NCI-H524 treated with DMSO at 0.1 percent for 48 hours (cell line): ENCODE data around the gene CLCA2.
"Not testable (repeated sequence)": the region's sequence is repeated elsewhere in the genome, so short reads cannot be mapped to it uniquely, and the experiment has no call there.

Experiments
- DNase-seq: peaks from one replicate; lab custom pipeline; 2025; lab: John Stamatoyannopoulos, UW

CLCA2 gene

DNA sequence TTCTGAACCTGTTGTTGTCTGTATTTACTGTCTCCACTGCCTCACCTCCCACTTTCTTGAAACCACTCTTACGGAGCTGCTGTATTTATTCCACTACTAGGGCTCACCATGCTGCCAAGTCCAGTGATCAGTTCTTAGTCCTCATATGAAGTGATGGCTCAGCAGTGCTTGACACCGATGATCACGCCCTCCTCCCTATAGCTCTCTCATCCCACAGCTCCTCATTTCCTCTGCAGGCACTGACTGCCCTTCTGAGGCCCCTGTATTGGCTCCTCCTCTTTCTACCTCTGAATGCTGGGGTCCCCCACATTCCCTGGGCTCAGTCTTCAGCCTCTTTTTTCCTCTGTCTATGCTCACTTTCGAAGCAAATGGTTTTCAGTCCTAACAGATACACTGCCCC is 48.2 kb downstream of the CLCA2 start:
- DNase-seq, result no peak

DNA sequence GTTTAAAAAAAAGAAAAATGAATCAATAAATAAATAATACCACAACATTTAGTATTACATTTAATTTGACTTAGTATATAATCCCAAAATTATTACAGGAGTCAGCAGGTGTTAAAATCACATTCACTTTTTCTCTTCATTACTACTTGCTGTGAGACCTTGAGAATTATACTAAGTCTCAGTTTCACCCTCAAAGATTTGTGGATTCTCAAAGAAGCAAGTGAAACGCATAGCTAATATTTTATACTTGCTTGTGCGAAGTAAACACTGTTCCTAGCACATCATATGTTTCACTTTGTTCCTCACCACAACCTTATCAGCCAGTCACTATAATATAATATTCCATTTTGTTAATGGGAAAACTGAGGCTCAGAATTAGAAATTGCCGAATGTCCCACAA is 48.8 kb downstream of the CLCA2 start:
- DNase-seq, result no peak

DNA sequence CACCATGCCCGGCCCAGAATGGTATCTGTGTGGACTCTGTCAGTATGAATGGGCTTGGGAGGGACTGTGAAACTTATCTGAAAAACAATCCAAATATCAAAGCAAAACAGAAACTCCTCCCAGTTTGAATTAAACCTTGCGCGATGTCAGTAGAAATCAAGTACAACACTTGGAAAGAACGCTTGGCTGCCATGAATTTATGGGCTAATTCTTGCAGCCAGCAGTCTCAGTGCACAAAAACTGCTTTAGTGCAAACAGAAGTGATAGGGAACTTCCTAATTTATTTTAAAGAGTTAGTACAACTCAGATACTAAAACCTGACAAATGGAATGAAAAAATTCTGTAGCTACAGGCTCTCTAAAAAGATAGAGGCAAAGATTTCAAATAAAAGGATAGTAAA is 53.3 kb downstream of the CLCA2 start:
- no peak for DNase-seq

DNA sequence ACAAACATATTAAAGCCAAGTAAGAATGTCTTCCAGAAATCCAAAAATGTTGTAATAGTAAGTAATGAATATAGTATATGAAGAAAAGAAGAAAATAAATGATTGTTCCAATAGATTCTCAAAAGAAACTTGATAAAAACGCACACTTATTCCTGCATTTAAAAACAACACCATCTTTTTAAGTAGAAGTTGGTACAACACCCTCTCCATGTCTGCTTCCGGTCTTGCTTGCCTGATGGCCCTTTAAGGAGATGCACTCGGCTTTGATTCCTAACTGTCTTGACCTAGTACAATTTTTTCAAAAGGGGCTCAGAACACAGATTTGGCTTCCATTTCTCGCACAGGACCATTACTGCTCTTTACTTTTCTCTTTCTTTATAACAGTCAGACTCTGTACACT is 53.7 kb downstream of the CLCA2 start:
- no peak for DNase-seq

DNA sequence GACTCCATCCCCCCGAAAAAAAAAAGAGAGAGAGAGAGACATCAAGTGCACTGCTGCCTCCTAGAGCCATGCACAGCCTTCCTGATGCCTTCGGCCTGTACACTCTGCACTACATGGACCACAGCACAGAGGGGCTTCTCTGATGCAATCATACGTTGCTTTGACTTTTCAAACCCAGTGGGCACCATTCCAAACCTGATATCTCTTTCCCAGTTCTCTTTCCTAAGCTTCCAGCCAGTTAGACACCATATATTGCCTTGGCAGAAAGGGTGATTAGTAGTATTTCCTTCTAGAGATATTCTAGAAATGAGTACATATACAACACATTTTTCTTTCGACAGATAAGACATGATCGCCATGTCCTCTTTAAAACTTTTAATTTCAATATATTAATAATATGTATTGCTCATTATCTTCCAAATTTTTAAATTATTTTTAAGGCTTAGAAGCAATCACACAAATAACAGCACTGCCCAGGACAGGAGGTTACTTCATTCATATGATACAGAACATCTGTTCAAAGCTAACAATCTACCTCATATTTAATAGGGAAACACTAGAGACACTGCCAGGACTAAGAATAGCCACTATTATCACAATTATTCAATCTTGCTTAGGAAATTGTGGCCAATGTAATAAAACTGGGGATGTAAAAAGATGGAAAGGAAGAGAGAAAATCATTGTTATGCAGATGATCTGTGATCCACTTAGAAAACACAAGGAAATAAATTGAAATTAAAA is 54.6 kb downstream of the CLCA2 start:
- DNase-seq, result no peak

DNA sequence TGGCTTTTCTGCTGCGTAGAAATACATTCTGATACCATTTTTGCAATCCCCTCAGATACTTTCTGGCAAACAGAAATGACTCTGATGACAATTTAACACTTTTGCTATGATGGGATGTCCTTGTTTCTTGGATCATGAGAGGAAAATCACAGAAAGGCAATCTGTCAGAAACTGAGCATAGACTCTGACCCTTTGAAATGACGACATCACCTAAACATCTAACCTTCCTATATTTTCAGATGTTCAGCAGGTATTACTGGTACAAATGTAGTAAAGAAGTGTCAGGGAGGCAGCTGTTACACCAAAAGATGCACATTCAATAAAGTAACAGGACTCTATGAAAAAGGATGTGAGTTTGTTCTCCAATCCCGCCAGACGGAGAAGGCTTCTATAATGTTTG is 58.0 kb downstream of the CLCA2 start:
- DNase-seq, result no peak

DNA sequence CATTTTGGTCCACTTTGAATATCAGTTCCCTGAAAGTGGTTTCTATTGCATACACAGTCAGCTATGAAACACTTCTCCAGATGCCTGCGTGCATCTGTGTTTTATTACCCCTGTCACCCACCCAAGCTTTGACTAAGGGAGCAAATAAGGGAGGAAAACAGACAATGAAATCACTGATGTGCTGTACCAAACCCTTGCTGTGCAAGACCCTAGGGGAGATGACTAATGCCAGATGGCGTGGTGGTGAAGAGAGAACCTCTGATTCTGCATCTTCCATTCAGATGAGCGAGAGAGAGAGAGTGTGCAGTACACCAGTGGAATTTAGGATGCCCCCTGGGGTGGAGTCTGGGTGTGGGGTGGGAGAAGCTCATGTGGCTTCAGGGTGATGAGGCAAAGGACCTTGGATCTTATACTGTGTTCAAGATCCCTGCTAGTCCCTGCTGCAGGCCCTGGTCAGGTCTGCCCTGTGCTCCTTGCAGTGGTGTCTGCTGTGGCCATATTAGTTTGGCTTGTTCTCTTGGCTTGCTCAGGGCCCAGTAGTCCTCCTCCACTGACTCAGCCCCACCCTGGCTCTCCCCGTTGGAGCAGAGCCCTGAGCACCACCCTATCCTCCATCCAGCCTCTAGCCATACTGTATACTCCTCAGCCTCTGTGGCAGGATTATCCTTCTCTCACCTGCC is 63.3 kb downstream of the CLCA2 start:
- DNase-seq, result no peak

DNA sequence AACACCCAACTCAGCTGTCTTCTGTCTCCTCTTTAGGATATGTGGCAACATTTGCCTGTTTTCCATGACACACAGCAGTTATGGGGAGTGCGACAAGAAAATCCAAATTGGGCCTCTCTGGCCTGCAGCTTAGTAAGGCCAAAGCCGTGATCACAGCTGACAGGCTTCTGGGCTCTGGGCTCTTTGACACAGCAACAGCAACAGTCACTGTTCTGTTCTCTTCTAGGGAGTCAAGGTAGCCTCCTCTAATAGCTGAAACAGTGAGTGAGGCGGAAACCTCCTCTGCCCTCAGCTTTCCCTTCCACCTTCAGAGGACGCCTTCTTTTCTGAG is 63.8 kb downstream of the CLCA2 start:
- no peak for DNase-seq

DNA sequence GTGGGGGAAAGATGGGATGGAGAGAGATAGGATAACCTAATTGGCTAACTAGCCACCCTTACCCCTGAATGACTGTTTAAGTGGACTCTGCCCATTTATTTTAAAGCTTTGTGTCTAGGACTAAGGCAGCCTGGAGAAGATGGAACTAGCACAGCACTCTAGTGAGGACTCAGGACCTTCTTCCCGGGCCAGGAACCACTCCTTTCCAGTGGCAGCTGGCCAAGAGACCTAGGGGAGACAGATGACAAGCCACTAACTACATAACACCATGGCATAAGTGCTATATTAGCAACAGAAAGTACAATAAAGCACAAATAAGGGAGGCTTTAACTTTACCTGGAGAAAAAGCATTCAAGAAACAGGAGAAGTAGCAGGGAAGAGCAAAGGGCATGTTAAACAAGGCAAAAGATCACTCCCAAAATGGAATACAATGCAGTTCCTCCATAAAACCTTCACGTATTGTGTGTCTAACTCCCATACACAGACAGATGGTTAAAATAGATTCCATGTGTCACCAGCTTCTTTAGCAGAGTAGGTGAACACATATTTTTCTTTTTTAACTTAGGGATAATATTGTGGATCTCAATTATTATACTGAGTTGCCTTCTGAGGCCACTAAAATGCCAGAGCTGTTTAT is 65.4 kb downstream of the CLCA2 start:
- no peak for DNase-seq

DNA sequence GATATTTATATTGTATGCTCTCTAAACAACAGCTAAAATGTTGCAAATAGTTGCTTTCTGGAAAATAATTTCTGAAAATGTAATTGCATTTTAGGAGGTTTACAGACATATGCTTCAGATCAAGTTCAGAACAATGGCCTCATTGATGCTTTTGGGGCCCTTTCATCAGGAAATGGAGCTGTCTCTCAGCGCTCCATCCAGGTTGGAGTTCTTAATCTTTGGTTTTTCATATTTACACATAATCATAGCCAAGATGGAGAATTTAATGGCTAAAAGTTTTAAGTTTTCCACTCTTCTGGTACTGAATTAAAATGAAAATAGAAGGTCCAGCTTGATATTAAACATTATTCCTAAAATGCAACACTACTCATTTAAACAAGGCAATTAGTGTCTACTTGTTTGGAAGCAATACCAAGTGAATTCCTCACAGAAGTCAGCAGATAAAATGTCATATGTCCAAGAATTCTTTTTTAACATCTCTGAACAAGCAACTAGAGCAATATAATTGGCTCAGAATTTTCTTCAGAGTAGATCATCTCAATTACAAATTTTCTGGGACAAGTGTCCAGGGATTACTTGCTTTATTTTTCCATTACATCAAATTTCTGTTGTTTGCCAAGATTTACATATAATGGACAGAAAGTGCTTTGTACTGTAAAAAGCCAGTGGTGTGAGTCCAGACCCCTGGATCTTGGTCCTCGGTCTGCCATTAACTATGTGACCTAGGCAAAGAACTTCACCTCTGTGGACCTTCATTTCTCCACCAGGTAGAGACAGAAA is 67.4 kb downstream of the CLCA2 start:
- no peak for DNase-seq

DNA sequence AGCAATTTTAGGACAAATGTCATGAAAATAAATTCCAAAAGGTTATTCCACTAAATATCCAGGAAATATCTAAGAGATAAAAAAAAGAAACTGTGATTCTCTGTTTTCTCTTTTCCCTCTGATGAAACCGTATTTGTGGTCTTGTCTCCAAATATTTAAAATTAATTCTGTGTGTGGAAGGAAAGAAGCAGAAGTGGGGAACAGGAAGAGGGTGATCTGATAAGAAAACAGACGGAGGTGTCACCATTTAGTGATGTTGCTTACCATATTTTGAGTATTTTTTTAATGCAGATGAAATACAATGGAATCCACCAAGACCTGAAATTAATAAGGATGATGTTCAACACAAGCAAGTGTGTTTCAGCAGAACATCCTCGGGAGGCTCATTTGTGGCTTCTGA is 74.3 kb downstream of the CLCA2 start:
- DNase-seq, result no peak

DNA sequence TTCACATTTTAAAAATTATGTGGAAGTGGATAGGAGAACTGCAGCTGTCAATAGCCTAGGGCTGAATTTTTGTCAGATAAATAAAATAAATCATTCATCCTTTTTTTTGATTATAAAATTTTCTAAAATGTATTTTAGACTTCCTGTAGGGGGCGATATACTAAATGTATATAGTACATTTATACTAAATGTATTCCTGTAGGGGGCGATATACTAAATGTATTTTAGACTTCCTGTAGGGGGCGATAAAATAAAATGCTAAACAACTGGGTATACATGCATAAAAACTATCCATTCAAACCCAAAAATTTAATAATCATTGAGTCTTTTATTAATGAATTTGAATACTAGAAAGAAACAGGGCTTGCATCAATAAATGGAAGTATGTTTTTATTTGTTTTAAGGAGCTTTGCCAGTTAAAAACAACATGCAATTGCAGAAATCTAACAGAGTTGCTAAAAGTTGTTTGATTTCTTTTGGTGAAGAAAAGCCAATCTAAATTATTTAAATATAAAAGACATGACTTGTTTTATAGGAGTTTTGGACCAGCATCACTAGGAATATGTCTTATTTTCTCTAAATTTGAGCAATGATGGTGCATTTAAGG is 76.1 kb downstream of the CLCA2 start:
- no peak for DNase-seq

DNA sequence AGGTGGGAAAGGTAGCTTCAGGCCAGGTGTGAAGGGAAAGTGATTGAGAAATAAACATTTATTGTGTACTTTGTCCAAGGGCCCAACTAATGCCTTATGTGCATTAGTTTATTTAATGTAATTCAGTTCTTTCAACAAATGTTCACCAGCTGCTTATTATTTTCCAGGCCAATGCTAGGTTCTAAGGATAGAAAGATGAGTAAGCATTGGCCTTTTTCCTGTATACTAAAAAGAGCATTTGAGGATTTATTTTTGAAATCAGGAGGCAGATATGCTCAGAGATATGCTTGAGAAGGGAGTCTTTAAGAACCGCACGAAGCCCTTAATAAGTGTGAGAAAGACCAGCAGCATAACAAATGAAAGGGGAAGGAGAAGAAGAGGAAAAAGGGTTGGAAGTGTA is 76.7 kb downstream of the CLCA2 start:
- no peak for DNase-seq

DNA sequence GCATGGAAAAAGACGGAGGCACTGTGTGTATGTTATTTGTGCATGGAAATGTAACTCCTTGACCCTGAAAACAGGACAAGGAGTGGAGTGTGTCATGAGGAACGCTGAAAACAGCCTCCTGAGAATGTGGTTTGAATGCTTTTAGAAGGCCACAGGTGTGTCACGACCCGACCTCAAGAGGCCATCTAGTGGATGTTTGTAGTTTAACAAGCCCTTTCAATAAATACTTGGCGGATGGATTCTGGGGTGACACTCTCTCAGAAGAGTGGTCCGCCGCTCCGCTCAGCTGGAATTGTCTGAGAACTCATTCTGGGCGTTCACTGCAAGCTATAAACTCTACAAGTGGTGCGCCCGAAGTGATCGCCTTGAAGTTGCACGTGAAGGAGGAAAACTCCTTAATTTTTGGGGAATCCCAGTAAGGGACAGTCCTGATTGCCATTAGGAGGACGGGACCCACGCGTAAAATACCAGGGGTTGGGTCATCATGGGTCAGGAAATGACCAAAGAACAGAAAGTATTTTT is 78.2 kb downstream of the CLCA2 start:
- not testable (repeated sequence) for DNase-seq

DNA sequence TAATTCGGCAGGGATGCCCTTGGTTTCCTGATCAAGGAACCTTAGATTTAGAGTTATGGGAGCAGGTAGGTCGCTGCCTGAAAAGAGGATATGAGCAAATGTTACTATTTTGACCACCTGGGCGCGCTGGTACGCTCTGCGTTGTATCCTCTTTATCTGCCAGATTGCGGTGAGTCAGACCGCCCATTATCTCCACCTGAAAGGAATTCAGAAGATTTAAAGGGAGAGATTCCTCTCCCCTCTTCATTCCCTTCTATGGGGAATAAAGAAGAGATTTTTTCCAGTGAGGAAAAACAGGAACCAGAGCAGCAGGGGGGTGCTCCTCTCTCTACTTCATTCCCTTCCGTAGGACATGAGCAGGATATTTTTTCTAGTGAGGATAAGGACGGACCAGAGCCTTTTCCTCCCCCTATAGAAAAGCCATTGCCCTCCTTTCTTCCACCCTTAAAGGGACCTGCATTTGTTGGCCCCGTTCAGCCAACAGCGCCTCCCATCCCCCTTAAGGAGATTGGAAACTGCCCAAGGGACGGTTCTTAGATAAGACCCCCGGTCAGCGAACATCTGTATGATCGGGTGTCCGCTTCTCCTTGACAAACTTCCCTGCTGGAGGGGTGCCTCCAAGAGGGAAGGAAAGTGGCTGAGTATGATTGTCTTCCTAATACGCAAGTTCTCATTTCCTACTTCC is 78.9 kb downstream of the CLCA2 start:
- peak; percentile 32 for DNase-seq

DNA sequence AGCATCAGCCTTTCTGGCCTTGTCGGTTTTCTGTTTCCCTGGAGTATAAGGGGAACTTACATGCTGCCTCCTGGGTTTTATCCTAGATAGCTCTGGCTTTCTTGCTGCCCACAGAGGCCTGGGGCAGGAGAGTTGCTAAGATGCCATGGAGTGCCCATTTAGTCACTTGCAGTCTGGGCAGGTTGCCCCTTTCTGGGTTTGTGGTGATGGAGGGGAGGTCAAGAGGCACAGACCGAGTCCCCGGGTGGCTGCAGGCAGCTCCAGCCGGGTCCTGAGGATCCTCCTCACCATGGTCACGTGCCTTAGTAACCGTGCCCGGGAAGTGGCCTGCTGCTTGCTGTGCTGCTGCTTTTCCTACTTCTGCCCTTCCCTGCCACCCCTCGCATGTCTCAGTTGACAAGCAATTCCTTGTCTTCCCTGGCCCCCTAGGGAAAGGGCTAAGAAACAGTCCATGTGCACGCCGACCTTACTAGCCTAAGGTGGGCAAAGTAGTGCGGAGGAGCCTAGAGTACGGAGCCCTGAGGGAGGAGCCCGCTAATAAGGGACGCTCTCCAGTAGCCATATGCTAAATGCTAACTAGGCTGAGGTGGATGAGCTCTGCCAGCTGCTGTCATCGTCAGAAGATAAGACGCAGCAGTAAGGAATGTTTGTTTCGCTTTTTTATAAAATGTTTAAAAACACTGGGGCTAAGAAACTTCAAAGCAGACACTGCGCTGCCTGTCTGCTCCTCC is 79.6 kb downstream of the CLCA2 start:
- DNase-seq, result peak; percentile 64

DNA sequence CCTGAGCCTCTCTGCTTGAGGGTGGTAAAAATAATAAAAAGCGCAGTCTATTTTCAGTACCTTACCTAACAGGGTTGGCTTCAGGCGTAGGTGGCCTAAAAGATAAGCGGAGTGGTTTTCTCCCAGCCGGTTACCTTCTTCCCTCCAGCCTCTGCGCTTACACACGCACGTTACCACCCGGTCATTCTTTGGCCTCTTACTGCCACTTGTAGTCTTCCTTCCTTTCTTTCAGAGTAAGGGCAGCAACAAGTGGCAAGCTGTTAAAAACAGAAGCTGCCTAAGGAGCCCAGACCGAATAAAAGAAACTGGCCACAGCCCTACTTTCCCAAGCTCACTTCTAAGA is 80.1 kb downstream of the CLCA2 start:
- peak; percentile 53 for DNase-seq

DNA sequence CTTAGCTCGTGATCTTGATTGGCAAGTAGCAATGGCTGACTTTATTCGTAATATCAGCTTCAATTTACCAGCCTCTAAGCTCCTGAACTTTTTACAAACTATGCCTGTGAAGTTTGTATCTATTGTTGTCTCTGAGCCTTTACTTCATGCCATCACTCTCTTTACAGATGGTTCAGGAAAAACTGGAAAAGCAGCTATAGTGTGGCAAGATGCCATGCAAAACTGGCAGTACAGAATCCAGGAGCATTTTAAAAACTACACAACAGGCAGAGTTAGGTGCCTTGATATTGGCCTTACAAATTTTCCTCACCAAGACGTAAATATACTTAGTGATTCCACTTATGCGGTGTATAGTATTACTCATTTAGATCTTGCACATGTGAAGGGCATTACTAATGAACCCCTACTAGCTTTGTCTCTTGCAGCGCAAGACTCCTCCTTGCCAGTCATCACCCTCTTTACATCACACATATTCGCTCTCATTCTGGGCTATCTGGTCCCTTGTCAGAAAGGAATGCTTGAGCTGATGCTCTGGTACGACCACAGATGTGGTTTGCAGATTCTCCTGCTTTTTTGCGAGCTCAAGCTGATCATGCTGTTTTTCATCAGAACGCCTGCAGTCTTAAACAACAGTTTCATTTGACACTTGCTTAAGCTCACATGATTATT is 81.1 kb downstream of the CLCA2 start:
- no peak for DNase-seq

DNA sequence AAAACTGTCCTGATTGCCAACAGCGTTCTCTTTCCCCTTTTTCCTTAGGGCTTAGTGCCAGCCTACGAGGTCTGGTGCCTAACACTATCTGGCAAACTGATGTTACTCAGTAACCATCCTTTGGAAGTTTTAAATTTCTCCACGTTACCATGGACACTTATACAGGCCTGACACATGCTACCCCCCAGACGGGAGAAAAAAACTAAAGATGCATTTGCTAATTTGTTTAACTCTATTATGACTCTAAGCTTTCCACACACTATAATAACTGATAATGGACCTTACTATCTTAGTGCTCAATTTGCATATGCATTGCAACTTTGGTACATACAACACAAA is 81.6 kb downstream of the CLCA2 start:
- no peak for DNase-seq
